Articular chondrocyte of knee joint (primary cell): Measurements from ENCODE around the gene SH2B3. TPM values are rescaled to one million over a fixed set of nuclear protein-coding genes. Genes with fewer than 3 reads are reported as not detected.

Experiments
- total RNA-seq: library from RNA; depleted of rRNA; stranded (reverse); fragments of >200 nt; gene quantifications from 2 replicates; pipeline ENCODE4 v1.2.3, GENCODE V29; 2012

SH2B3 gene
- 14.9 and 19.9 TPM in 2 replicates for total RNA-seq

DNA sequence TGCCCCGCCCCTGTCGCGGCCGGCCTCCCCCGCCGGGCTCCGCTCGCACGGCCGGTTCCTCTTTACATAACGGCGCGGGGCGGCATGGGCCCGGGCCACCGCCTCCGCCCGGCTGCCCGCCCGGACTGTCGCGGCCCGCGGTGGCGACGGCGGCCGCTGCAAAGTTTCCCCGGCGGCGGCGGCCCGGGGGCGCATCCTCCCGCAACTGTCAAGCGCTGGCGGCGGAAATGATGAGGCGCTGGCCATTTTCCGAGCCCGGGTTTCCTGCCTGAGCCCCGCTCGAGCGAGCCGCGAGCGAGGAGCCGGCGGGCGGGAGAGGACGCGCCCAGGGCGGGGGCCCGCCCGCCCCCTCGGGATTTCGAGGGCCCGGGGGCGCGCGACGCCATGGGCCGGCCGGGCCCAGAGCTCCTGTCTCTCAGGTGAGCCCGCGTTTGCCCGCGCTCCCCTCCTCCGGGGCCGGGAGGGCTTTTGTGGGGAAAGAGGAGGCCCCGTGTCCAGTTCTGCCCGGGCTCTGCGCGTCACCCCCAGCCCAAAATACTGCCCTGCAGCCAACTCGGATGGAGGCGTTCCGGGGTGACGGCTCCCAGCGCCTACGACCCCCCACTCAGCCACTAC is at the start of gene SH2B3:
TSS of gene SH2B3 (plus strand) at position 65 of the 615 bp plus-strand sequence. CDS start 12,223 bp downstream, outside the sequence.

DNA sequence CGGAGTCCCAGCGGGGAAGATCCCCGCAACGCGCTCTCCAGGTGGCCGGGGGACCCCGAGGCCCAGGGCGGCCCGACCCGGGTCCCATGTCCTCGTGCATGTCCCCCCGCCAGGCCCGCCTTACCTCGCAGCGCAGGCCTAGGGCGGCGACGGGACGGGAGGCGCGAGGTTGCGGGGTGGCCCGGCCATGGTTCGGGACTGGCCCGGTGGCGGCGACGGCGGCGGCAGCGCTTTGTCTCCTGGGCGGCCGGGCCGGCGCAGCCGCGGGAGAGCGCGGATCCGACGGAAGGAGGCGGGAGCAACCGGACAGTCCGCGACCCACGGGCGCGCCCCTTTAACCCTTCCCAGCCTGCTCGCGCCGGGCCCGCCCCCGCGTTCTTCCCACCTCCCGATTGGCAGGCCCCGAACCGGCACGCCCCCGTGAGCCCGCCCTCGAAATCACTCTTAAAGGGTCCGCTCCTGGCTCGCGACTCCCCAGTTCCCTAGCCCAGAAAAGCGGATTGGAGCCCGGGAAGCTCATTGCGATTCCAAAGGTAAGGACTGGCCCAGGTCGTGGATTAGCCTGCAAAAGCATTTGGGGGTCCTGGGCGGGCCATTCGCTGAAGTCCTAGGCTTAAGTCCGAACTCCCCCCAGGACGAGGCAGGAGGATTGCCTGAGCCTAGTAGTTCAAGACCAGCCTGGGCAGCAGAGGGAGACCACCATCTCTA is 36.8 kb upstream of the SH2B3 start, which contains the start of gene PHETA1:
TSS of gene PHETA1 (minus strand) at position 308 of the 708 bp plus-strand sequence. CDS start 5,668 bp downstream, outside the sequence.

Other genes with a start within 250 kb of the SH2B3 start
- gene PHETA1, start 36.8 kb upstream of the SH2B3 start, total RNA-seq = 8.8 and 9.2 TPM in 2 replicates
- gene ATXN2, start 193.4 kb downstream of the SH2B3 start, total RNA-seq = 46.6 and 58.5 TPM in 2 replicates